ENCODE results near the gene ARHGEF40.

The ARHGEF40 gene

DNA sequence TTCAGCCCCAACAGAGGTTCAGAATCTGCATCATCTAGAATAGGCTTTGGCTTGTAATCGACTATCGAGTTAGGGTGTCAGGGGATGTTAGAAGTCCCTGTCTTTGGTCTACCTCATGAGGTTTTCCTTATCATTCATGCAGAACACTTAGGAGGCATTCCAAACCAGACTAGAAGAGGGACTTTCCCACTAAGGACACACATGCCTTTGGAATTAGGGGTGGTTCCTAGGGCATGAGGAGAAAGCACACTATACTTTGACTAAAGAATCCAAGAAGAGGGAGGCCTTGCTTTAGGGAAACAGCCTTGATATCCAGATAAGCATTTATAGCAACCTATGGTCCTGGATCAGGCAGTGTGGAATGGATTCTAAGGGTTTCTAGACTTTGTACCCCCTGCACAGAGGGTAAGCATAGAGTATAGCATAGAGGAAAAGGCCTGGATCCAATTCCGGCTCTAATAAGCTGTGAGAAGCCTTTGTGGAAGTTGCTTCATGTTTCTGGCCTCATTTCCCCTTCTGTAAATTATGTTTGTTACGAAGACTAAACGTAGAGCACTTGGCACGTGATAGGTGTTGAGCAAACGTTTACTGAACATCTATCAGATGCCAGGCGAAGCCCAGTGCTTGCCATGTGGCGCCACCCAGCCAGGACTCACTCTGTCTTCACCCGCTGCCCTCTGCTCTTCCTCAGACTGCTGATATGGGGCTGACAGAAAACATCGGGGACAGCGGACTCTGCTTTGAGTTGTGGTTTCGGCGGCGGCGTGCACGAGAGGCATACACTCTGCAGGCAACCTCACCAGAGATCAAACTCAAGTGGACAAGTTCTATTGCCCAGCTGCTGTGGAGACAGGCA is 15.1 kb downstream of the ARHGEF40 start:
- no peak for DNase-seq

DNA sequence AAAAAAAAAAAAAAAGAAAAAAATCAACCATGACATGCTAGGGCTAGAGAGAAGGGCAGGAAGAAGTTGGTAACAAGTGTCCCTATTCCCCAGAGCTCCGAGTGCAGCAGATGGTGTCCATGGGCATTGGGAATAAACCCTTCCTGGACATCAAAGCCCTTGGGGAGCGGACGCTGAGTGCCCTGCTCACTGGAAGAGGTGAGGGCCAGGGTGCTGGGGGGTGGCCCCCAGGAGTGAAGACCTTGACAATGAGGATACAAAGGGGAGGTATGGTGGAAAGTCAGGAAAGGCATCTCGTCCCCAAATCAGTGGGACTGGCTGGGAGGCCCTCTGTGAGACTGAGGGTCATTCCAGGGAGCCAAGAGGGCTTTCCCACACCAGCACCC is 16.8 kb downstream of the ARHGEF40 start:
- no peak for DNase-seq

DNA sequence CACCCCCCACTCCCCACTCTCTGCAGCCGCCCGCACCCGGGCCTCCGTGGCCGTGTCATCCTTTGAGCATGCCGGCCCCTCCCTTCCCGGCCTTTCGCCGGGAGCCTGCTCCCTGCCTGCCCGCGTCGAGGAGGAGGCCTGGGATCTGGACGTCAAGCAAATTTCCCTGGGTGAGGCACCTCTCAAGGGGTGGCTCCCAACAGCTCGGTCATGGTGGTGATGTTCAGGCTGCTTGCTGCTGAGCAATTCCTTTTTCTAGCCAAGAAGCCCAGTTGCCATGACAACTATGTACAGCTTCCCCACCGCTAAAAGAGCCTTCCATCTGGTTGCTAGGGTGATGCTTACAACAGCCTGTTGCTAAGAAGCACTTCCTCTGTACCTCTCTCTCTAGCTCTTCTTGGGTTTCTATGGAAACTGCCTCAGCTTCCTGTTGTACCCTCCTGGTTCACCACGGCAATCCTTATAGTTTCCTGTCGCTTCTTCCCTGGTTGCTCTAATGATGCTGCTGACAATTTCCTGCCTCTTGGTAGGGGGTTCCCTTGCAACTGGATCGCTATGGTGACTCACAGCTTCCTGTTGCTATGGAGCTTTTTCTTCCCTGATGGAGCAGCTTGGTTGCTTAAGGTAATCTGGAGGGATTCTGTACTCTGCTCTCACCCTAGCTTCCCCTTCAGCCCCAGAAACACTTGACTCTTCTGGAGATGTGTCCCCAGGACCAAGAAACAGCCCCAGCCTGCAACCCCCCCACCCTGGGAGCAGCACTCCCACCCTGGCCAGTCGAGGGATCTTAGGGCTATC is 17.4 kb downstream of the ARHGEF40 start:
- peak; percentile 36 for DNase-seq

DNA sequence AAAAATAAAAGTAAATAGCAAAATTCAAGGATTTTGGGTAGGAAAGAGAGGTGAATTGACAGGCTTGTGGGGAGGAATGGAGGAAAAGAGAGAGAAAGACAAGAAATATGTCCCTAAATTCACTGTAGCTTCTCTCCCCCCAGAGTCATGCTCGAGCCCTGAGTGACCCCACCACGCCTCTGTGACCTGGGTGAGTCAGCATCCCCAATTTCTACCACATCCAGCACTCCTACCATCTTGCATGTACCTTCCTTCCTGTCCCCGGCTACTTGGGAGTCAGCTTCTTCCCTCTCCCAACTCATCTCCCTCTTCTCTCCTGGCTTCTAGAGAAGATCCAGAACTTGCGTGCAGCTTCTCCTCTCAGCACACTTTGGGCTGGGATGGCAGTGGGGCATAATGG is 18.6 kb downstream of the ARHGEF40 start:
- no peak for DNase-seq

DNA sequence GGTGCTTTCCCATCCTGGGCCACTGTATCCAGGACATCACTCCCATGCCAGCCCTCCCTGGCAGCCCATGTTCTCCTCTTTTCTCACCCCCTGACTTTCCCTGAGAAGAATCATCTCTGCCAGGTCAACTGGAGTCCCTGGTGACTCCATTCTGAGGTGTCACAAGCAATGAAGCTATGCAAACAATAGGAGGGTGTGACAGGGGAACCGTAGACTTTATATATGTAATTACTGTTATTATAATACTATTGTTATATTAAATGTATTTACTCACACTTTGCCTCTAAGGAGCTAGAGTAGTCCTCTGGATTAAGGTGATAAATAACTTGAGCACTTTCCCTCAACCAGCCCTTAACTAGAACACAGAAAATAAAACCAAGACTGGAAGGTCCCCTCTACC is 19.2 kb downstream of the ARHGEF40 start:
- DNase-seq = no peak

DNA sequence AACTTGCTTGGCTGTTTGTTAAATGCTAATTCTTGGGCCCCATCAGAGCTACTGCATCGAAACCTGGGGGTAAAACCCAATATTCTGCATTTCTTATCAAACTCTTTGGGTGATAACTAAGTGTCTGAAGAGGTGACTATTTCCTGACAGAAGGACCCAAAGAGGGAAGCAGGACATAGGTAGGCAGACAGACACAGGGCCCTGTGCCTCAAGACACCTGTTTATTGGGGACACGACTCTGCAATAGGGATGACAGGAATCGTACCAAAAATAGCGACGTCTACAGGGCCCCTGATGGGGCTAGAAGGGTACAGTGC is 19.7 kb downstream of the ARHGEF40 start:
- no peak for DNase-seq

DNA sequence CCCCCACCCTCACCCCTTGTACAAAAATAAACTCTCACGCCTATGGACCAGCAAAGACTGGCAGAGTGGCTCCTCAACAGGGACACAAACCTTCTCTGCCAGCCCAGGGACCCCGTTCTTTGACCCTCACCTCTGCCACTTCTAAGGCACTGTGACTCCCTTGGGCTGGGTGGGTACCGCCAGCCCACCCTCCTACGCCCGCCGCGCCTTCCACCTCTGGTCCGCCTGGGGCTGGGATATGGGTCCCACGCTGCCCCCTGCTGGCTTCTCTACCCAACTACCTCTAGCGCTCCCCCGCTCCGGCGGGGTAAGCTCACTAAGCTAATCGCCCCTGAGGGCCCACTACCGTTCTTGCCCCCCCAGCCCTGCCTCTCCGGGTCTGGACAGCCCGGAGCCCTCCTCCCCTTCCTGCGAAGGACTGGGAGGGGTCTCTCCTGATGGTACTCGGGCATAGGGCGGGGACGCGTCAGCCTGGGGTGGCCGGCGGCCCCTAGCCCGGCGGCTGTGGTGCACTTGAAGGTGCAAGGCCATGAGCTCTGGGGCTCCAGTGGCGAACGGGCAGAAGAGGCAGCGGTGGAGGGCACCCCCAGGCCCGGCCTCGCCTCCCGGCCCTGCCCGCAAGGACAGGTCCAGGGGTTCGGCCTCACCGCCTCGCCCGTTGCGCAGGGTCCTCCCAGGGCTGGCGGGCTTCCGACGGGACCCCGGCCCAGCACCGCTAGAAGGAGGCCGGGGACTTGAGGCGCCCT is 20.3 kb downstream of the ARHGEF40 start:
- DNase-seq = no peak

DNA sequence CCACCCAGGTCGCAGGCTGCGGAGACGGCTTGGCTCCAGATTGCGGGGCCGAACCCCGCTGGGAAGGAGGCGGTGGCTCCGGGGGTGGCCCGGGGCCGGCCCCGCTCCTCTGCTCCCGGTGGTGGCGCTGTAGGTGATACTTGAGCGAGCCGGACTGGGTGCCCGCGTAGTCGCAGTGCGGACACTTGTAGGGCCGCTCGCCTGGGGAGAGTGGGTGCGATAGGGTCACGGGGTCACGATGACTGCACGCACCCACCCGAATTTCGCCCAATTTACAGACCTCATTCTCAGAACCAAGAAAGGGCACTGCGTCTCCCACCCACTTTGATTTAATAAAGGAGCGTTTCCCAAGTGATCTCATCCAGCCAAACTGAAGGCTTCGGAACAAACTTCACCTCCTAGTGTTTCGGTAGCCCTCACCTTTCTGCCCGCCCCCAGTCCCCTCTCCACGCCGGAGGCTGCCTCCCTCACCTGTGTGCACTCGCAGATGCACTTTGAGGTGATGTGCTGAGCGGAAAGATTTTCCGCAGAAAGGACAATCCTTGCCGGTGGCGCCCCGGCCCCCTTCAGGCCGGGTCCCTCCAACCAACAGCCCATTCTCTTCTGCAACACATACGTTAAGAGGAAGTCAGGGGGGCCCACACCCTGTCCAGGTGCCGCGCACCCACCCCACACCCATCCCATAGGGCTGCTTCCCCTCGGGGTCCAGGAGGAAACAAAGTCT is 21.0 kb downstream of the ARHGEF40 start:
- no peak for DNase-seq

DNA sequence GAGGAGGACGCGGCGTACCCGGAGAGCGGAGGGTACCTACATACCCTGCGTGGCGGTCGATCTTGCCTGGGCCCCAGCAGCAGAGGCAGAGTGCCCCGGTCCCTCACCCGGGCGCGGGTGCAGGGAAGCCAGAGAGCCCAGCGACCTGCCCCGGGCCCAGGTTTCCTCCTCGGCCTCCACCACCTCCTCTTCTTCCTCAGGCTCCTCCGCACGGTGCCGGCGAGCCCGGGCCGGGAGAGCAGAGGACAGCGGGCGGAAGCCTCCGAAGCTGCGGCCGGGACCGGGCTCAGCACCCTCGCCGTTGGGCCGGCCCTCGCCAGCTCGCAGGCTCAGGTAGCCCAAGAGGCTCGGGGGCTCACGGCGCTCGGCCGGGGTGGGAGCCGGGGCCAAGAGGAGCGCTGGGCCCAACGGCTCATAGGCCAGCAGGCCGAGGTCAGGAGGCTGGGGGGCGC is 21.7 kb downstream of the ARHGEF40 start:
- no peak for DNase-seq

DNA sequence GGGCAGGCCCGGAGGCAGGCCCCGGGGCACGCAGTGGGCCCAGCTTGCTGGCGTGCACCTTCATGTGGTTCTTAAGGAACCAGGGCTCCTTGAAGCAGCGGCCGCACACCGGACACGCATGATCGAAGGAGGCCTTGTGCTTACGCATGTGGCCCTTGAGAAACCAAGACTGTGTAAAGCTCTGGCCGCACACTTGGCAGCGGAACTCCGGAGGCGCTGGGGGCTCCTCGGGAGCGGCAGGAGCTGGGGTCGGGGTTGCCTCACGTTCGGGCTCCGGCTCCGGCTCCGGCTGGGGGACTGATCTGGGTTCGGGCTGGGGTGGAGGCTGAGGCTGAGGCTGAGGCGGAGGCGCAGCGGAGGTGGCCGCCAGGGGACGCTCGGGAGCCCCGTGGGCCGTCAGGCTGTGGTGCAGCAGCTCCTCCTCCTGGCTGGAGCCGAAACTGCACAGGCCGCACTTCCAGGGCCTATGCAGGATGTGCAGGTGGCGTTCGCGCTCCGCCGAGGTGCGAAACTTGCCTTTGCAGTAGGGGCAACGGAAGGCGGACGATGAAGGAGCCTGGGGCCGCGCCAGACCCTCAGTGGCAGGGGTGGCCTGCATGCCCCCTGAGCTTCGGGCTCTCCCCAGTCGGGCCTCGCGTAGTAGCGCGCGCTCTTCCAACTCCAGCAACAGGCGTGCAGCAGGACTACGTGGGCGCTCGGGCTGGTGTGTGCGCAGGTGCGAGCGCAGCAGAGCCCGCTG is 22.3 kb downstream of the ARHGEF40 start:
- DNase-seq = peak; percentile 43

DNA sequence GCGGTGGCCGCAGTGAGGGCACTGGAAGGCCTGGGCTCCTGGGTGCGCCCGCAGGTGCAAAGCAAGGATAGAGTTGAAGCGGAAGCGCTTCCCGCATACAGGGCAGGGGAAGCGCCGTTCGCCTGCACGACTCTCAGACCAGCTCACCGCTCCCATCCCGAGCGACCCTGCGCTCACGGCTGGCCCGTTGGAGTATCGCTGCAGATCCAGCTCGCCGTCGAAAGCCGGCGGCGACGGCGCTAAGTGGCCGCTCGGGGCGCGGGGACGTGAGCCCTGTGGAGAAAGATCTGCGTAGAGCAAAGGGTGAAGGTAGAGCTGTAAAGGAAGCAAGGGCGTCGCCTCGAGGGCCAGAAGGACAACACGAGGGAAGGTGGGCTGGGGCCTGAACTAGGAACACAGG is 22.9 kb downstream of the ARHGEF40 start:
- no peak for DNase-seq

DNA sequence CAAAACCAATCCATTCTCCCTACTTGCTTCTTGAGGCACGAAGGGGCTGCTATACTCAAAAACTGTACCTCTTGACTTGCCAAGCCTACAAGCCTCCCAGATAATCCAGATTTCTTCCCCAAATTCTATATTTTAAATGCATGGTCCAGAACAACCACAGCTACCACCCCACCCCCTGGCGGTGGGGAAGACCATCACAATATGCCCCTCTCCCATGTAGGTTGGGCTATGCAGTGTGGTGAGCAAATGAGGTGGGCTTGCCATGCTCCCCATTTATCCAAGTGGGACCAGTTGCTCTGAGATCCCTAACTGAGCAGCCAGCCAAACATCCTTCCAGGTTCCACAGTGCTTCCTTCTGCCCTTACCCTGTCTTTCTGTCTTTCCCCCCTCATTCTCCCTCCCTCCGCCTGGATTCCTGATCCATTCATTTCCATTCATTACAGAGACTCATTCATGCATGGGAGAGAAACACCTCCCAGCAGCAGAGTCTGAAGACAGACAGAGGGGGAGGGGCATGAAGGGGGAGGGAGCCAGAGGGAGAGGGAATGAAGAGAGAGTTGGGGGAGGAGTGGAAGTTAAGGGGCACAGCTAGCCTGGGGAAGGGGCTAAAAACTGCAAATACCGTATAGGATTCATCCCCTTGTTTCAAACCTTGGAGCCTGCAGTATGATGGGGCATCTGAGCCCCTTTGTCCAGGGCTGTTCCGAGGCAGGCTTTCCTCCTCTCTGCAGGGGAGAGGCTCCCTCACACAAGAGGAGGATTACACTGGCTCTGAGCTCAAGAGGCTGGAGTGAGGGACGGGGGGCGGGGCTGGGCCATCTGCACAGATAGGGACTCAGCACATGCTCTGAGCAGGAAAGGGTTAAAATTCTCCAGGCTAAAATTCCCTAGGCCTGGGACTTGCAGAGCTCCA is 23.9 kb downstream of the ARHGEF40 start:
- DNase-seq = no peak

DNA sequence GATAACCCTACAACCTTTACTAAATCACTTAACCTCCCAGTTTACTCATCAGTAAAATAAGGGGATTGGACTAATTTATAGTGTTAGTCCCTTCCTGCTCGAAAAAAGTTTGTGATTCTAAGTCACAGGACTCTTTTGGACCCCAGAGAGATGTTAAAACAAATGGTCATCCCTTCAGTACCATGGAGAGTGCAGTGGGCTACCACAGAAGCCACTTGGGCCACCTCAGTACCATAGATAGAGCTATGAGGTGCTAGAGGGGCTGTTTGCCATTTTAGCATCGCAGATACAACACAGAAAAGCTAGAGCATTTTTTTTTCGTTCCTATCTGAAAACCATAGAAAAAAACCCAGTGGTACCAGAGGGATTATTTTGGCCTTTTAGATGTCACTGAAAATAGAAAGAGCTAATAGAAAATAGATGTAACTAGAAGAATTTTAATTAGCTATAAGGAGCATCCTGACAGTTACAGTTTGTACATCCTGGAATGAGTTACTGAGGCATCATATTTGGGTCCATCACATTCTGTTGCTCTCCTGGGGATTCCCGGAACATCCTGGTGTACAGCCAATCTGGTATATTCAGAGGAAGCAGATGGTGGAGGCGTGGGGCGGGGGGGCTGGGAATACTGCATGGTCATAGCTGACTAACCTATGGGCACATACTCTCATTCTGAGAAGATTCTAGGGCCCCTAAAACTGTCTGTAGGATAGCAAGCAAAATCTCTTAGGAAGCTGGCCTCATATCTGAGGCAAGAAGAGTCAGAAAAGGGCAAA is 25.5 kb downstream of the ARHGEF40 start:
- DNase-seq = no peak

DNA sequence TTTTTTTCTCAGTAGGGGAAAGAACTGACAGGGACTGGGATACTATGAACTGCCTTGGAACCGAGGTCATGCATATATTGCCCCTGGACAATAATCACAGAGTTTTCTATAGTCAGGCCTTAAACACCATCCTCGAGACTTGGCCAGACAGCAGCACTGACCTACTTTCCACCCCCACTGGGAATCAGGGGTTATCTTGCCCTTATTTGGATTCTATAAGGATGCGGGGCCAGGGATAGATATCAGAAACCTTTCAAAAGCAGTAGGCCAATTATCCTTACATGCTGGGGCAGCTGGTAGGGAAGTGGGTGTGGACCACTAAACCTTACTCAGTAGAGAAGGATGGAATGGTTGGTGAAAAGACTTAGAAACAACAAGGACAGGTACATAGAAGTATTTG is 26.3 kb downstream of the ARHGEF40 start:
- no peak for DNase-seq

DNA sequence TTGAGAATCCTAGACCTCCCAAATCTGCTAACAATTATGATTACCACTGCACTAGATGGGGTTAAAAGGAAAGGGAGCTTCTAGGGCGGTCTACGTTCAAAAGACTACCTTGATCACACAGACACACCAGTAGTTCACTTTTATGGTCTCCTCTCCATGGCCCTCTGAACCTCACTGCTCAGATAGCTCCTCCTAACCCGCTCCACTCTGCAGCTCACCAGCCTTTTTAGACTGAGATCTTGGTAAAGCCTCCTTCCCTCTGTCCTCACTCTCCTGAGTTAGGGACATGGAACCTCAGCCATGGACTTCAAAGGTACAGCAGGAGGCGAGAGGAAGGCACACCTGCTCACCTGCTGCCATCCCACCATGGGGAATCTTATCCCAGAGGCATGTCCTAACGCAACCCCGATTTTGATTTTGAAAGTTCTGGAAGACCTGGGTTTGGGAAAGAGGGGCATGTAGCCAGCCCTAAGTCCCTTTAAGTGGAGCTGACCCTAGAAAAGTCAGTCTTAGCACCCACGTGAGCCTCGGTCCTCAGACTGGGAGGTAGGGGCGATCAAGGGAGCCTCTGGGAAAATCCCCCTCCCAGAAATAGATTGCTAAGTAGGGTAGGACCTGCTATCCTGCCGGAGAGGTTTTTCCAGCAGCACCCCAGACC is 27.0 kb downstream of the ARHGEF40 start:
- no peak for DNase-seq

DNA sequence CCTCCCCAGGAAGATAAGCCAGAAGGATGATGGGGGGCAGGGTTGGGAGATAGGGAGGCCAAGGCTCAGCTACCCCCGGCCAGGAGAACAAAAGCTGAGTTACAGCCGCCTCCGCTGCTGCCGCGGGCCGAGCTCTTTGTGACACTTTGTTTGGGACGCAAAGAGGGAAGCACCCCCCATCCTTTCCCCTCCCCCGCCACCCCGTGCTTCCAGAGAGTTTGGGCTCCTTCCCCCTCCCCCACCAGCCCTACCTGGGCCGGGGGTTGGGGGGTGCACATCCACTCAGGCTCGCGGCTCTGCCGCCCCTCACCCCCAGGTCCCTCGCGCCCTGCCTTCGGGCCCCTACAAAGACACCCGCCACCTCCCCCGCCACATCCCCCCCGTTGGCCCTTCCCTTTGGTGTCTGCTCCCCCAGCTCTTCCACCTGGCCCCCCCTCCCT is 27.6 kb downstream of the ARHGEF40 start:
- peak; percentile 31 for DNase-seq

DNA sequence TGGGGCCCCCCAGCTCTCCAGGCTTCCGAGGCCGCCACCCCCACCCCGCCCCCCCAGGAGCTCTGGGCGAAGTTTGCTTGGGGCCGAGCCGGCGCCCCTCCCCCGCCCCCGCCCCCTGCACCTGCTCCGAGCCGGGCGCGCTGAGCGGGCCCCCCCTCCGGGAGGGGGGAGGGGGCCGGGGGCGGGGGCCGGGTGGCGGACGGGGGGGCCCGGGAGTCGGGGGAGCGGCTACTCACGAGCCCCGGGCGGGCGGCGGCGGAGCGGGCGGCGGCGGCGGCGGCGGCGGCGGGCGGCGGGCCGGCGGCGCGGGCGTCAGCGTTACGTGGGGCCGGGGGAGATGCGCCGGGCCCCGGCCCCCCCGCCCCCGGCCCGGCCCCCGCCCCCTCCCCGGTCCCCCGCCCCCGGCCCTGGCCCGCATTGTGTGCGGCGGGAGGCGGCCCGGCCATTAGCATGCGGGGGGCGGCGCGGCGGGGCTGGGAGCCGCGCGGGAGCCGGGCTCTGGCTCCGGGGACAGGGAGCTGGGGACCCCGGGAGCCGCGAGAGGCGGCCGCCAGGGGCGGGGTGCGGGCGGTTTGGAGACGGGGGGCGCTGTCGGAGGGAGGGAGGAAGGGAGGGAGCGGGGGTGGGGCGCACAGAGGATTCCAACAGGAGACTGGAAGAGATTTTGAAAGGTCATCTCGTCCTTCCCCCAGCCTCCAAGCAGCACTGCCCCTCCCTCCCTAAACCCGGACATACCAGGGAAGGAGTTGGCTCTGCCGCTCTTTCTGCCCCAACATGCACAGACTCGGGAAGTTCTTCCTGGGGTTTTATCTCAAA is 28.2 kb downstream of the ARHGEF40 start, which contains the start of gene ZNF219:
Gene ZNF219 (minus strand): TSS at position 580 of the 816 bp plus-strand sequence. CDS start 5,064 bp downstream, outside the sequence.
- peak; percentile 41 for DNase-seq

DNA sequence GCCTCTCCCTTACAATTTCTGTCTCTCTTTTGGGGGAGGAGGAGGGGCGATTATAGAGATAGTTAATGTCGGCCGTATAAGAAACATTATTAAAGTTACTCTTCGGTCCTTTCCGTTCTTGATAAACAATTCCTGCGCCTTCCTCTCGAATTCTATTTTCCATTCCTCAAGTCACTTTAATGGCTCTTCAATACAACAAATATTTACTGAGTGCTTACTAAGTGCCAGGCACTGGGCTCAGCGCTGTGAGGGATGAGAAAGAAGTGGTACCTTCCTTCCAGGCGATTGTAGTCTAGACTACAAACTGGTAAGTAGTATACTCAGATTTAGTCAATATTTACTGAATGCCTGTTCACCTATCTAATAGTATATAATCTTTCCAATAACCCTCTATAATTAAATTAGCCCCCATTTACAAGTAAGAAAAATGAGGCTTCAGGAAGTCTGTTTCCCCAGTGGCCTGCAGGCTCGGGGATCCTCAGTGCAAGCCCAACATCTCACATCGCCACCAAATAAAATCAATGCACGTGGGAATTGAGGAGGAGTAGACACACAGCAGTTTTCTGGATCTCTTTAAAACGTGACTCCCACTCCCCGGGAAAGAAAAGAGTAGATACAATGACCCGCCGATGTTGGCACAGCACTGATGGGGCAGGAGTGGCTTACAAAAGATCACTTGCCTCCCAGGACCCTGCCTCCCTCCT is 28.9 kb downstream of the ARHGEF40 start:
- no peak for DNase-seq

All from NCI-H1436 (cell line).